CD14-positive monocyte (primary cell): Measurements from ENCODE around the gene LOXL3. TPM values are rescaled to one million over a fixed set of nuclear protein-coding genes. Genes with fewer than 3 reads are reported as not detected.

Experiments
- DNase-seq, 3 donors: peaks; one replicate each; pipeline ENCODE4 v3.0.0-alpha.2; 2011 to 2022
- H2AFZ ChIP-seq: 2 replicates; pipeline ENCODE4 v1.6.0; 2012; ENCODE audit warnings: mild to moderate bottlenecking, low read depth, low read length, inconsistent platforms; ENCODE audit not compliant: insufficient read depth, poor library complexity, severe bottlenecking
- H3K27ac ChIP-seq, 2 donors: 1 replicate in 1 of 2; 2 replicates in 1 of 2; pipeline ENCODE4 v1.5.1; 2012 to 2013; ENCODE audit warnings: low read length in 2 of 2, control low read depth in 1 of 2, inconsistent platforms in 1 of 2, low read depth in 1 of 2, mild to moderate bottlenecking in 1 of 2
- H3K27me3 ChIP-seq, 2 donors: one replicate each; pipeline versions ENCODE4 v1.6.0 to v1.6.1; 2011 to 2013; ENCODE audit warnings: low read length in 2 of 2; ENCODE audit not compliant: control insufficient read depth in 2 of 2, insufficient read depth in 2 of 2
- H3K36me3 ChIP-seq, 2 donors: replicated peaks in 1 of 2; 1 replicate in 1 of 2; 2 replicates in 1 of 2; pipeline versions ENCODE4 v1.5.1 to v1.6.1; 2012 to 2013; ENCODE audit warnings: low read length in 2 of 2, control low read depth in 1 of 2, inconsistent platforms in 1 of 2, mild to moderate bottlenecking in 1 of 2; ENCODE audit not compliant: insufficient read depth in 2 of 2, control insufficient read depth in 1 of 2
- H3K4me1 ChIP-seq, 2 donors: 1 replicate in 1 of 2; 2 replicates in 1 of 2; pipeline versions ENCODE4 v1.5.1 to v1.6.1; 2012 to 2013; ENCODE audit warnings: low read length in 2 of 2, control low read depth in 1 of 2, inconsistent platforms in 1 of 2, mild to moderate bottlenecking in 1 of 2, moderate library complexity in 1 of 2; ENCODE audit not compliant: insufficient read depth in 2 of 2, control insufficient read depth in 1 of 2
- H3K4me2 ChIP-seq: replicated peaks from 2 replicates; pipeline ENCODE3; 2012; ENCODE audit warnings: low read length, moderate library complexity, mild to moderate bottlenecking; ENCODE audit not compliant: poor library complexity, severe bottlenecking; ENCODE audit errors: extremely low read depth
- H3K4me3 ChIP-seq, 3 experiments: fragments of 200-600 bp in 1 of 3; sonication (generic) in 1 of 3; replicated peaks in 1 of 3; 1 replicate in 2 of 3; 2 replicates in 1 of 3; pipeline ENCODE4 v1.5.1; 2011 to 2013; ENCODE audit warnings: low read length in 3 of 3, mild to moderate bottlenecking in 3 of 3, control low read depth in 2 of 3, low read depth in 2 of 3, inconsistent platforms in 1 of 3, moderate library complexity in 1 of 3
- H3K79me2 ChIP-seq: 2 replicates; pipeline ENCODE4 v1.6.0; 2012; ENCODE audit warnings: mild to moderate bottlenecking, control low read depth, inconsistent platforms, low read length, moderate library complexity; ENCODE audit not compliant: insufficient read depth
- H3K9ac ChIP-seq: 2 replicates; pipeline ENCODE4 v1.6.0; 2017; ENCODE audit warnings: low read length, mild to moderate bottlenecking; ENCODE audit not compliant: insufficient read depth, poor library complexity, severe bottlenecking
- H3K9me3 ChIP-seq, 2 donors: replicated peaks in 1 of 2; 1 replicate in 1 of 2; 2 replicates in 1 of 2; pipeline versions ENCODE4 v1.5.1 to v1.6.1; 2012 to 2013; ENCODE audit warnings: low read length in 2 of 2, control low read depth in 1 of 2; ENCODE audit not compliant: control insufficient read depth in 1 of 2, insufficient read depth in 1 of 2
- H4K20me1 ChIP-seq: 2 replicates; pipeline ENCODE4 v1.6.0; 2012; ENCODE audit warnings: mild to moderate bottlenecking, low read length, control low read depth, moderate library complexity; ENCODE audit not compliant: insufficient read depth
- H3K27ac Mint-ChIP-seq, 7 donors: one replicate each; pipeline ENCODE4 v1.8.0; 2020; ENCODE audit warnings: mild to moderate bottlenecking in 7 of 7, mixed read lengths in 7 of 7, moderate library complexity in 6 of 7, inconsistent platforms in 2 of 7
- H3K27me3 Mint-ChIP-seq, 3 donors: one replicate each; pipeline ENCODE4 v1.8.0; 2021 to 2022; ENCODE audit warnings: low read depth in 3 of 3, mild to moderate bottlenecking in 3 of 3, mixed read lengths in 3 of 3, moderate library complexity in 3 of 3, inconsistent platforms in 1 of 3
- H3K36me3 Mint-ChIP-seq, 2 donors: one replicate each; pipeline ENCODE4 v1.8.0; 2020; ENCODE audit warnings: mixed read lengths in 2 of 2, inconsistent platforms in 1 of 2, mild to moderate bottlenecking in 1 of 2
- H3K4me1 Mint-ChIP-seq: one replicate; pipeline ENCODE4 v1.8.0; 2020; ENCODE audit warnings: mild to moderate bottlenecking, mixed read lengths
- H3K4me3 Mint-ChIP-seq, 2 donors: one replicate each; pipeline ENCODE4 v1.8.0; 2020; ENCODE audit warnings: mild to moderate bottlenecking in 2 of 2, mixed read lengths in 2 of 2, moderate library complexity in 1 of 2
- H3K9me3 Mint-ChIP-seq, 7 donors: one replicate each; pipeline ENCODE4 v1.8.0; 2020 to 2022; ENCODE audit warnings: mixed read lengths in 7 of 7, mild to moderate bottlenecking in 6 of 7, moderate library complexity in 6 of 7, inconsistent platforms in 2 of 7
- WGBS: methylation state at CpG from one replicate; pipeline ENCODE4 v1.1.5; 2013; ENCODE audit warnings: missing lambda C conversion rate; ENCODE audit not compliant: insufficient coverage; 5-methylcytosine and 5-hydroxymethylcytosine counted together
- intact Hi-C, 2 donors: fragments of 100-400 bp; cut with micrococcal nuclease; formaldehyde crosslinking; loops; one replicate each; pipeline versions ENCODE4 v1.15.0 to v1.15.1; 2023
- polyA plus RNA-seq, 3 donors: library from polyadenylated mRNA; depleted of rRNA in 1 of 3; unstranded in 2 of 3; stranded (reverse) in 1 of 3; fragments of 300-500 nt in 2 of 3; fragments of >200 nt in 1 of 3; fragmentation: Illumina TruSeq in 2 of 3; gene quantifications; 1 replicate in 2 of 3; 2 replicates in 1 of 3; pipeline ENCODE4 v1.2.3, GENCODE V29; 2012 to 2021
- TF ChIP-seq, protein P1 (sequence below): fragments of 200-600 bp; IDR thresholded peaks from one replicate; pipeline ENCODE4 v1.8.0; 2022; ENCODE audit warnings: antibody characterized with exemption, mild to moderate bottlenecking

Gene LOXL3
- polyA plus RNA-seq, 3 donors: 18.2 to 35.0 (median 18.5) TPM

GRCh38 chr2:74535440-74535965 lies 18.2 kb downstream of the LOXL3 start:
- Histone ChIP-seq H3K4me2 (no peak overlapping the region), H4K20me1 (no peaks in the 10 kb centered on the region), H3K4me3 (no peak overlapping the region), H3K4me1 (peaks cover 17 to 23% of the 10 kb centered on the region in 2 donors), H3K36me3 (peaks cover 6 to 18% of the 10 kb centered on the region in 2 donors), H3K9ac (no peak overlapping the region), H2AFZ (no peak overlapping the region), H3K79me2 (peaks cover under 1% of the 10 kb centered on the region), H3K27me3 (no peaks in the 10 kb centered on the region), H3K27ac (no peak overlapping the region), H3K9me3 (no peaks in the 10 kb centered on the region)
- Mint-ChIP-seq H3K27me3 (peaks cover 4 to 5% (median 4%) of the 10 kb centered on the region in 3 donors), H3K9me3 (no peaks in the 10 kb centered on the region), H3K4me3 (no peak overlapping the region), H3K4me1 (peaks cover 26% of the 10 kb centered on the region), H3K36me3 (peaks cover 19 to 21% of the 10 kb centered on the region in 2 donors), H3K27ac (no peak overlapping the region)
- 99% methylated on average over 10 of the region's 10 CpGs for WGBS
- intact Hi-C loops: loop anchor here in 1 of 2 donors (10.0 kb wide), 1 partner anchor 49 kb away; no protein-coding TSS in a partner anchor
- TF ChIP-seq, protein P1, sequence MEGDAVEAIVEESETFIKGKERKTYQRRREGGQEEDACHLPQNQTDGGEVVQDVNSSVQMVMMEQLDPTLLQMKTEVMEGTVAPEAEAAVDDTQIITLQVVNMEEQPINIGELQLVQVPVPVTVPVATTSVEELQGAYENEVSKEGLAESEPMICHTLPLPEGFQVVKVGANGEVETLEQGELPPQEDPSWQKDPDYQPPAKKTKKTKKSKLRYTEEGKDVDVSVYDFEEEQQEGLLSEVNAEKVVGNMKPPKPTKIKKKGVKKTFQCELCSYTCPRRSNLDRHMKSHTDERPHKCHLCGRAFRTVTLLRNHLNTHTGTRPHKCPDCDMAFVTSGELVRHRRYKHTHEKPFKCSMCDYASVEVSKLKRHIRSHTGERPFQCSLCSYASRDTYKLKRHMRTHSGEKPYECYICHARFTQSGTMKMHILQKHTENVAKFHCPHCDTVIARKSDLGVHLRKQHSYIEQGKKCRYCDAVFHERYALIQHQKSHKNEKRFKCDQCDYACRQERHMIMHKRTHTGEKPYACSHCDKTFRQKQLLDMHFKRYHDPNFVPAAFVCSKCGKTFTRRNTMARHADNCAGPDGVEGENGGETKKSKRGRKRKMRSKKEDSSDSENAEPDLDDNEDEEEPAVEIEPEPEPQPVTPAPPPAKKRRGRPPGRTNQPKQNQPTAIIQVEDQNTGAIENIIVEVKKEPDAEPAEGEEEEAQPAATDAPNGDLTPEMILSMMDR: no peak
- no peak for DNase-seq

GRCh38 chr2:74534411-74534810 lies 19.3 kb downstream of the LOXL3 start:
- no peaks in the 10 kb centered on the region for H3K9me3 ChIP-seq
- H3K4me1 Mint-ChIP-seq: peaks cover 24% of the 10 kb centered on the region
- H3K4me3 Mint-ChIP-seq: no peak overlapping the region
- intact Hi-C loops: loop anchor here in 1 of 2 donors (10.0 kb wide), 1 partner anchor 50 kb away; no protein-coding TSS in a partner anchor
- no peak overlapping the region for H3K9ac ChIP-seq
- no peak overlapping the region for H2AFZ ChIP-seq
- TF ChIP-seq, protein P1: no peak
- no peak overlapping the region for H3K4me3 ChIP-seq
- WGBS: 96% methylated on average over 9 of the region's 12 CpGs
- H3K36me3 ChIP-seq: peaks cover 6 to 18% of the 10 kb centered on the region in 2 donors
- H3K9me3 Mint-ChIP-seq: no peaks in the 10 kb centered on the region
- no peak overlapping the region for H3K4me2 ChIP-seq
- H3K27ac ChIP-seq: no peak overlapping the region
- DNase-seq: no peak
- peaks cover 19 to 21% of the 10 kb centered on the region in 2 donors for H3K36me3 Mint-ChIP-seq
- H4K20me1 ChIP-seq: no peaks in the 10 kb centered on the region
- peaks cover 10% of the 10 kb centered on the region for H3K79me2 ChIP-seq
- peaks cover 18 to 24% of the 10 kb centered on the region in 2 donors for H3K4me1 ChIP-seq
- H3K27ac Mint-ChIP-seq: peak overlapping the region in 1 of 7 donors; percentile 14
- no peaks in the 10 kb centered on the region for H3K27me3 ChIP-seq
- peaks cover 4 to 5% (median 4%) of the 10 kb centered on the region in 3 donors for H3K27me3 Mint-ChIP-seq
